ENCODE results near the gene CEBPZOS.

CEBPZOS gene

DNA sequence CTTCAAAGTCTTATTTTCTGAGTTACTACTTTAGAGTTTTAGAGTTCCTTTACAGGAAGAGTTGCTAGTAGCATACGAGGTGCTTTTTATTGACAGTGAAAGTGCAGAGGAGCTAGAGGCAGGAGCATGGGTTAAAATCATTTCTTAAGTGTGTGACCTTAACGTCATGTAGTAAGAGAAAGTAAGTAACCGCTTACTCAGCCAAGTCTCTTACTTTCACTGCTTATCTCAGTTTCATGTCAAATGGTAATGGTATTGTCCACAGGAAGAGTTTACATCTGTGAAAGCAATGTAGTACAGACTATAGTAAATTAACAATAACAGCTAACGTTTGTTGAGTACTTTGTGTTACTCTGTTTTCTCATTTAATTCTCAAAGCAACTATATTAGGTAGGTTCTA is 47.7 kb downstream of the CEBPZOS start:
- DNase-seq, result no peak

DNA sequence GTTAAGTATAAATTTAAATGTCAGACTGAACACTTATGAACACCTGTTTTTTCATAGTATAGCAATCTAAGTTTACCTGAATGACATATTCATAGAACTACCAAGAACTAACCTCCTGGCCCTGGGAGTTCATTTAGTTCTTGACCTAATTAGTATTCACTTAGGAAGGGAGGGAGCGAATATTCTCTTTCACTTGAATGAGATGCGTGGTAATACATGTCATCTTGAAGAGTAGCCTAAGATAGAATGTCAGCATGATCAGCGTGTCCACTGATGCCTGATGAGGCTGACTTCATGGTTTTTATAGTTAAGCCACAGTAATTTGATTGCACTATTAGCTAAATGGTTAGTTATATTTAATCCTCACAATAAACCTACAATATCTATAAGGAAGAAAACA is 48.5 kb downstream of the CEBPZOS start:
- DNase-seq, result no peak

- DNase-seq, result no peak
These were observed 49.9 kb downstream of the CEBPZOS start for GRCh38 chr2:37246205-37246604.

GRCh38 chr2:37250869-37251740 is 54.8 kb downstream of the CEBPZOS start:
- DNase-seq, result no peak
